Measurements from ENCODE around the gene REELD1.

REELD1 gene

GRCh38 chr4:146257511-146257910 is 43.2 kb downstream of the REELD1 start:
- no peaks in the 10 kb centered on the region for H3K9me3 ChIP-seq (ENCODE audit: control insufficient read depth, low read length)
- H3K4me1 ChIP-seq (ENCODE audit: control insufficient read depth, insufficient read depth, low read length, poor library complexity, severe bottlenecking): no peaks in the 10 kb centered on the region
- H3K27ac ChIP-seq (ENCODE audit: insufficient read depth, low read length, poor library complexity, severe bottlenecking): no peak overlapping the region
- peaks cover 5% of the 10 kb centered on the region for H3K36me3 ChIP-seq (ENCODE audit: control insufficient read depth, insufficient read depth, low read length)
- no peak overlapping the region for H3K4me3 ChIP-seq (ENCODE audit: insufficient read depth, low read depth, low read length, poor library complexity, severe bottlenecking)
- DNase-seq: no peak
- H3K27me3 ChIP-seq (replicated peaks; ENCODE audit: control insufficient read depth, insufficient read depth, low read length, poor library complexity, severe bottlenecking): no peaks in the 10 kb centered on the region

- no peaks in the 10 kb centered on the region for H3K9me3 ChIP-seq (ENCODE audit: control insufficient read depth, low read length)
- no peaks in the 10 kb centered on the region for H3K4me1 ChIP-seq (ENCODE audit: control insufficient read depth, insufficient read depth, low read length, poor library complexity, severe bottlenecking)
- H3K27me3 ChIP-seq (replicated peaks; ENCODE audit: control insufficient read depth, insufficient read depth, low read length, poor library complexity, severe bottlenecking): no peaks in the 10 kb centered on the region
- no peak overlapping the region for H3K27ac ChIP-seq (ENCODE audit: insufficient read depth, low read length, poor library complexity, severe bottlenecking)
- DNase-seq: no peak
- H3K4me3 ChIP-seq (ENCODE audit: insufficient read depth, low read depth, low read length, poor library complexity, severe bottlenecking): no peak overlapping the region
- peaks cover 5% of the 10 kb centered on the region for H3K36me3 ChIP-seq (ENCODE audit: control insufficient read depth, insufficient read depth, low read length)
Measured at GRCh38 chr4:146260521-146260920, 46.2 kb downstream of the REELD1 start.

- no peak for DNase-seq
- Histone ChIP-seq H3K27me3 (replicated peaks; ENCODE audit: control insufficient read depth, insufficient read depth, low read length, poor library complexity, severe bottlenecking) (no peaks in the 10 kb centered on the region), H3K4me3 (ENCODE audit: insufficient read depth, low read depth, low read length, poor library complexity, severe bottlenecking) (no peak overlapping the region), H3K27ac (ENCODE audit: insufficient read depth, low read length, poor library complexity, severe bottlenecking) (no peak overlapping the region), H3K4me1 (ENCODE audit: control insufficient read depth, insufficient read depth, low read length, poor library complexity, severe bottlenecking) (no peaks in the 10 kb centered on the region), H3K9me3 (ENCODE audit: control insufficient read depth, low read length) (no peaks in the 10 kb centered on the region), H3K36me3 (ENCODE audit: control insufficient read depth, insufficient read depth, low read length) (peaks cover 5% of the 10 kb centered on the region)
Measured at GRCh38 chr4:146261041-146261440, 46.7 kb downstream of the REELD1 start.

GRCh38 chr4:146263793-146264192 is 49.5 kb downstream of the REELD1 start:
- Histone ChIP-seq H3K4me3 (ENCODE audit: insufficient read depth, low read depth, low read length, poor library complexity, severe bottlenecking) (no peak overlapping the region), H3K36me3 (ENCODE audit: control insufficient read depth, insufficient read depth, low read length) (no peaks in the 10 kb centered on the region), H3K4me1 (ENCODE audit: control insufficient read depth, insufficient read depth, low read length, poor library complexity, severe bottlenecking) (no peaks in the 10 kb centered on the region), H3K9me3 (ENCODE audit: control insufficient read depth, low read length) (no peaks in the 10 kb centered on the region), H3K27me3 (replicated peaks; ENCODE audit: control insufficient read depth, insufficient read depth, low read length, poor library complexity, severe bottlenecking) (no peaks in the 10 kb centered on the region), H3K27ac (ENCODE audit: insufficient read depth, low read length, poor library complexity, severe bottlenecking) (no peak overlapping the region)
- DNase-seq: no peak

- H3K27ac ChIP-seq (ENCODE audit: insufficient read depth, low read length, poor library complexity, severe bottlenecking): no peak overlapping the region
- no peaks in the 10 kb centered on the region for H3K27me3 ChIP-seq (replicated peaks; ENCODE audit: control insufficient read depth, insufficient read depth, low read length, poor library complexity, severe bottlenecking)
- H3K36me3 ChIP-seq (ENCODE audit: control insufficient read depth, insufficient read depth, low read length): peaks cover 5% of the 10 kb centered on the region
- no peaks in the 10 kb centered on the region for H3K4me1 ChIP-seq (ENCODE audit: control insufficient read depth, insufficient read depth, low read length, poor library complexity, severe bottlenecking)
- DNase-seq: no peak
- no peaks in the 10 kb centered on the region for H3K9me3 ChIP-seq (ENCODE audit: control insufficient read depth, low read length)
- no peak overlapping the region for H3K4me3 ChIP-seq (ENCODE audit: insufficient read depth, low read depth, low read length, poor library complexity, severe bottlenecking)
Measured at GRCh38 chr4:146265950-146266490, 51.7 kb downstream of the REELD1 start.

- Histone ChIP-seq H3K36me3 (ENCODE audit: control insufficient read depth, insufficient read depth, low read length) (peaks cover 5% of the 10 kb centered on the region), H3K9me3 (ENCODE audit: control insufficient read depth, low read length) (no peaks in the 10 kb centered on the region), H3K4me1 (ENCODE audit: control insufficient read depth, insufficient read depth, low read length, poor library complexity, severe bottlenecking) (no peaks in the 10 kb centered on the region), H3K27me3 (replicated peaks; ENCODE audit: control insufficient read depth, insufficient read depth, low read length, poor library complexity, severe bottlenecking) (no peaks in the 10 kb centered on the region), H3K4me3 (ENCODE audit: insufficient read depth, low read depth, low read length, poor library complexity, severe bottlenecking) (no peak overlapping the region), H3K27ac (ENCODE audit: insufficient read depth, low read length, poor library complexity, severe bottlenecking) (no peak overlapping the region)
- DNase-seq: no peak
Measured at GRCh38 chr4:146267826-146268225, 53.5 kb downstream of the REELD1 start.

- Histone ChIP-seq H3K27ac (ENCODE audit: insufficient read depth, low read length, poor library complexity, severe bottlenecking) (no peak overlapping the region), H3K27me3 (replicated peaks; ENCODE audit: control insufficient read depth, insufficient read depth, low read length, poor library complexity, severe bottlenecking) (no peaks in the 10 kb centered on the region), H3K4me1 (ENCODE audit: control insufficient read depth, insufficient read depth, low read length, poor library complexity, severe bottlenecking) (no peaks in the 10 kb centered on the region), H3K9me3 (ENCODE audit: control insufficient read depth, low read length) (no peaks in the 10 kb centered on the region), H3K36me3 (ENCODE audit: control insufficient read depth, insufficient read depth, low read length) (peaks cover 5% of the 10 kb centered on the region), H3K4me3 (ENCODE audit: insufficient read depth, low read depth, low read length, poor library complexity, severe bottlenecking) (no peak overlapping the region)
- no peak for DNase-seq
Measured at GRCh38 chr4:146269228-146269653, 54.9 kb downstream of the REELD1 start.

GRCh38 chr4:146271466-146271865 is 57.1 kb downstream of the REELD1 start:
- H3K4me1 ChIP-seq (ENCODE audit: control insufficient read depth, insufficient read depth, low read length, poor library complexity, severe bottlenecking): no peaks in the 10 kb centered on the region
- no peak for DNase-seq
- H3K27me3 ChIP-seq (replicated peaks; ENCODE audit: control insufficient read depth, insufficient read depth, low read length, poor library complexity, severe bottlenecking): no peaks in the 10 kb centered on the region
- no peak overlapping the region for H3K4me3 ChIP-seq (ENCODE audit: insufficient read depth, low read depth, low read length, poor library complexity, severe bottlenecking)
- H3K9me3 ChIP-seq (ENCODE audit: control insufficient read depth, low read length): no peaks in the 10 kb centered on the region
- no peak overlapping the region for H3K27ac ChIP-seq (ENCODE audit: insufficient read depth, low read length, poor library complexity, severe bottlenecking)
- peaks cover 5% of the 10 kb centered on the region for H3K36me3 ChIP-seq (ENCODE audit: control insufficient read depth, insufficient read depth, low read length)

- H3K4me3 ChIP-seq (ENCODE audit: insufficient read depth, low read depth, low read length, poor library complexity, severe bottlenecking): no peak overlapping the region
Measured at GRCh38 chr4:146273204-146273901, 59.0 kb downstream of the REELD1 start.

GRCh38 chr4:146274774-146275173 is 60.4 kb downstream of the REELD1 start:
- Histone ChIP-seq H3K36me3 (ENCODE audit: control insufficient read depth, insufficient read depth, low read length) (no peaks in the 10 kb centered on the region), H3K4me1 (ENCODE audit: control insufficient read depth, insufficient read depth, low read length, poor library complexity, severe bottlenecking) (no peaks in the 10 kb centered on the region), H3K9me3 (ENCODE audit: control insufficient read depth, low read length) (no peaks in the 10 kb centered on the region), H3K4me3 (ENCODE audit: insufficient read depth, low read depth, low read length, poor library complexity, severe bottlenecking) (no peak overlapping the region), H3K27ac (ENCODE audit: insufficient read depth, low read length, poor library complexity, severe bottlenecking) (no peak overlapping the region), H3K27me3 (replicated peaks; ENCODE audit: control insufficient read depth, insufficient read depth, low read length, poor library complexity, severe bottlenecking) (no peaks in the 10 kb centered on the region)
- DNase-seq: no peak

More at GRCh38 chr4:146273204-146273901, 59.0 kb downstream of the REELD1 start:
- Histone ChIP-seq H3K9me3 (ENCODE audit: control insufficient read depth, low read length) (no peaks in the 10 kb centered on the region), H3K4me1 (ENCODE audit: control insufficient read depth, insufficient read depth, low read length, poor library complexity, severe bottlenecking) (no peaks in the 10 kb centered on the region), H3K36me3 (ENCODE audit: control insufficient read depth, insufficient read depth, low read length) (peaks cover 5% of the 10 kb centered on the region), H3K27me3 (replicated peaks; ENCODE audit: control insufficient read depth, insufficient read depth, low read length, poor library complexity, severe bottlenecking) (no peaks in the 10 kb centered on the region), H3K27ac (ENCODE audit: insufficient read depth, low read length, poor library complexity, severe bottlenecking) (no peak overlapping the region)
- DNase-seq: no peak

Data from effector memory CD4-positive, alpha-beta T cell (primary cell).